ENCODE results near the gene TMPRSS13. TPM values are rescaled to one million over a fixed set of nuclear protein-coding genes. Genes with fewer than 3 reads are reported as not detected.

TMPRSS13 gene
- total and polyA plus RNA-seq, 9 of the 15 experiments (the other 6 are each of a cell fraction or from before 2014, with no cell fraction given), result 0.11 to 0.29 (median 0.15) TPM

GRCh38 chr11:117903505-117904382 lies 25.5 kb downstream of the TMPRSS13 start (continued):
- TF ChIP-seq ATF6 (CRISPR knock-in tag; IDR thresholded peaks at IDR 0.05) (no peak), POLR2B (IDR thresholded peaks at IDR 0.05; ENCODE audit: low read depth, partially characterized antibody) (no peak), C11orf30 (IDR thresholded peaks at IDR 0.05; ENCODE audit: low read depth) (no peak), SIX5 (IDR thresholded peaks at IDR 0.05; ENCODE audit: borderline replicate concordance in 1 of 2, insufficient read depth in 1 of 2, low read depth in 1 of 2, low read length in 2 of 2) (no peak), PRMT5 (CRISPR knock-in tag; IDR thresholded peaks at IDR 0.05) (no peak), ZBTB8A (IDR thresholded peaks at IDR 0.05; ENCODE audit: partially characterized antibody) (no peak), ZNF311 (CRISPR knock-in tag; IDR thresholded peaks at IDR 0.05) (no peak), HNRNPH1 (optimal IDR thresholded peaks at IDR 0.05; ENCODE audit: low read depth, low read length) (no peak)

Data from K562 (cell line).